ENCODE results near the gene DCAF5.

DCAF5 gene

GRCh38 chr14:69012256-69012953 lies 140.5 kb downstream of the DCAF5 start:
- no peak overlapping the region for H3K4me3 ChIP-seq (ENCODE audit: low read depth, low read length)

GRCh38 chr14:69010648-69011047 lies 142.3 kb downstream of the DCAF5 start:
- no peak overlapping the region for H3K4me3 ChIP-seq (ENCODE audit: low read depth, low read length)

- no peak overlapping the region for H3K4me3 ChIP-seq (ENCODE audit: low read depth, low read length)
These were observed 144.5 kb downstream of the DCAF5 start for GRCh38 chr14:69008421-69008884.

GRCh38 chr14:69006346-69006745 lies 146.6 kb downstream of the DCAF5 start:
- no peak overlapping the region for H3K4me3 ChIP-seq (ENCODE audit: low read depth, low read length)

- H3K4me3 ChIP-seq (ENCODE audit: low read depth, low read length), result no peak overlapping the region
These were observed 147.3 kb downstream of the DCAF5 start for GRCh38 chr14:69005432-69006148.

- H3K4me3 ChIP-seq (ENCODE audit: low read depth, low read length), result no peak overlapping the region
These were observed 148.0 kb downstream of the DCAF5 start for GRCh38 chr14:69004731-69005431.

- H3K4me3 ChIP-seq (ENCODE audit: low read depth, low read length), result no peak overlapping the region
These were observed 149.3 kb downstream of the DCAF5 start for GRCh38 chr14:69003626-69004025.

- H3K4me3 ChIP-seq (ENCODE audit: low read depth, low read length), result no peak overlapping the region
These were observed 150.8 kb downstream of the DCAF5 start for GRCh38 chr14:69002069-69002468.

- H3K4me3 ChIP-seq (ENCODE audit: low read depth, low read length), result no peak overlapping the region
These were observed 151.5 kb downstream of the DCAF5 start for GRCh38 chr14:69001375-69001774.

Data from iPS-11a (cell line).